Measurements from ENCODE around the gene ZDHHC18.

ZDHHC18 gene

GRCh38 chr1:26826261-26827105 lies at the start of gene ZDHHC18:
TSS of gene ZDHHC18 (plus strand) at chr1:26826688. CDS start at chr1:26826805, 117 bp downstream.
- DNase-seq (ENCODE audit: low read depth) = peak; percentile 87
- Histone ChIP-seq H3K36me3 (ENCODE audit: control insufficient read depth, insufficient read depth, low read length, severe bottlenecking) (no peaks in the 10 kb centered on the region), H3K27me3 (replicated peaks; ENCODE audit: control insufficient read depth, insufficient read depth, low read length) (no peaks in the 10 kb centered on the region)

GRCh38 chr1:26779098-26779668 lies 47.3 kb upstream of the ZDHHC18 start:
- DNase-seq (ENCODE audit: low read depth) = no peak
- H3K36me3 ChIP-seq (ENCODE audit: control insufficient read depth, insufficient read depth, low read length, severe bottlenecking) = peaks cover 81% of the 10 kb centered on the region
- H3K9me3 ChIP-seq (ENCODE audit: control insufficient read depth, low read length) = no peaks in the 10 kb centered on the region
- peaks cover 24% of the 10 kb centered on the region for H3K4me1 ChIP-seq (ENCODE audit: control insufficient read depth, insufficient read depth, low read length)
- no peak overlapping the region for H3K4me3 ChIP-seq (ENCODE audit: low read length)
- H3K27me3 ChIP-seq (replicated peaks; ENCODE audit: control insufficient read depth, insufficient read depth, low read length) = no peaks in the 10 kb centered on the region
- H3K9ac ChIP-seq (ENCODE audit: low read length) = no peak overlapping the region

More at GRCh38 chr1:26826261-26827105, at the start of gene ZDHHC18:
- H3K4me3 ChIP-seq (ENCODE audit: low read length) = peak within 1 kb of the TSS; percentile 83
- no peaks in the 10 kb centered on the region for H3K9me3 ChIP-seq (ENCODE audit: control insufficient read depth, low read length)
- H3K4me1 ChIP-seq (ENCODE audit: control insufficient read depth, insufficient read depth, low read length) = peaks cover 26% of the 10 kb centered on the region
- peak within 1 kb of the TSS; percentile 87 for H3K9ac ChIP-seq (ENCODE audit: low read length)

- peaks cover 36% of the 10 kb centered on the region for H3K4me1 ChIP-seq (ENCODE audit: control insufficient read depth, insufficient read depth, low read length)
- no peak overlapping the region for H3K9ac ChIP-seq (ENCODE audit: low read length)
- no peak overlapping the region for H3K4me3 ChIP-seq (ENCODE audit: low read length)
- peaks cover 69% of the 10 kb centered on the region for H3K36me3 ChIP-seq (ENCODE audit: control insufficient read depth, insufficient read depth, low read length, severe bottlenecking)
- no peak for DNase-seq (ENCODE audit: low read depth)
- H3K9me3 ChIP-seq (ENCODE audit: control insufficient read depth, low read length) = no peaks in the 10 kb centered on the region
- no peaks in the 10 kb centered on the region for H3K27me3 ChIP-seq (replicated peaks; ENCODE audit: control insufficient read depth, insufficient read depth, low read length)
Measured at GRCh38 chr1:26780344-26780957, 46.0 kb upstream of the ZDHHC18 start.

GRCh38 chr1:26781206-26781825 lies 45.2 kb upstream of the ZDHHC18 start:
- no peak for DNase-seq (ENCODE audit: low read depth)
- Histone ChIP-seq H3K9ac (ENCODE audit: low read length) (no peak overlapping the region), H3K27me3 (replicated peaks; ENCODE audit: control insufficient read depth, insufficient read depth, low read length) (no peaks in the 10 kb centered on the region), H3K4me3 (ENCODE audit: low read length) (no peak overlapping the region), H3K4me1 (ENCODE audit: control insufficient read depth, insufficient read depth, low read length) (peaks cover 45% of the 10 kb centered on the region), H3K36me3 (ENCODE audit: control insufficient read depth, insufficient read depth, low read length, severe bottlenecking) (peaks cover 61% of the 10 kb centered on the region), H3K9me3 (ENCODE audit: control insufficient read depth, low read length) (no peaks in the 10 kb centered on the region)

GRCh38 chr1:26782521-26783212 lies 43.8 kb upstream of the ZDHHC18 start:
- no peaks in the 10 kb centered on the region for H3K27me3 ChIP-seq (replicated peaks; ENCODE audit: control insufficient read depth, insufficient read depth, low read length)
- no peak overlapping the region for H3K9ac ChIP-seq (ENCODE audit: low read length)
- no peak for DNase-seq (ENCODE audit: low read depth)
- H3K4me3 ChIP-seq (ENCODE audit: low read length) = no peak overlapping the region
- peaks cover 57% of the 10 kb centered on the region for H3K4me1 ChIP-seq (ENCODE audit: control insufficient read depth, insufficient read depth, low read length)
- H3K9me3 ChIP-seq (ENCODE audit: control insufficient read depth, low read length) = no peaks in the 10 kb centered on the region
- peaks cover 48% of the 10 kb centered on the region for H3K36me3 ChIP-seq (ENCODE audit: control insufficient read depth, insufficient read depth, low read length, severe bottlenecking)

GRCh38 chr1:26783646-26784022 lies 42.9 kb upstream of the ZDHHC18 start:
- no peak for DNase-seq (ENCODE audit: low read depth)
- Histone ChIP-seq H3K9me3 (ENCODE audit: control insufficient read depth, low read length) (no peaks in the 10 kb centered on the region), H3K4me3 (ENCODE audit: low read length) (no peak overlapping the region), H3K4me1 (ENCODE audit: control insufficient read depth, insufficient read depth, low read length) (peaks cover 62% of the 10 kb centered on the region), H3K27me3 (replicated peaks; ENCODE audit: control insufficient read depth, insufficient read depth, low read length) (no peaks in the 10 kb centered on the region), H3K36me3 (ENCODE audit: control insufficient read depth, insufficient read depth, low read length, severe bottlenecking) (peaks cover 39% of the 10 kb centered on the region), H3K9ac (ENCODE audit: low read length) (peak overlapping the region; percentile 35)

GRCh38 chr1:26784023-26784871 lies 42.2 kb upstream of the ZDHHC18 start:
- peak; percentile 27 for DNase-seq (ENCODE audit: low read depth)
- peak overlapping the region; percentile 35 for H3K9ac ChIP-seq (ENCODE audit: low read length)
- H3K9me3 ChIP-seq (ENCODE audit: control insufficient read depth, low read length) = no peaks in the 10 kb centered on the region
- no peaks in the 10 kb centered on the region for H3K27me3 ChIP-seq (replicated peaks; ENCODE audit: control insufficient read depth, insufficient read depth, low read length)
- H3K4me1 ChIP-seq (ENCODE audit: control insufficient read depth, insufficient read depth, low read length) = peaks cover 67% of the 10 kb centered on the region
- peaks cover 33% of the 10 kb centered on the region for H3K36me3 ChIP-seq (ENCODE audit: control insufficient read depth, insufficient read depth, low read length, severe bottlenecking)
- no peak overlapping the region for H3K4me3 ChIP-seq (ENCODE audit: low read length)

GRCh38 chr1:26784886-26785285 lies 41.6 kb upstream of the ZDHHC18 start:
- Histone ChIP-seq H3K9ac (ENCODE audit: low read length) (peak overlapping the region; percentile 18), H3K27me3 (replicated peaks; ENCODE audit: control insufficient read depth, insufficient read depth, low read length) (no peaks in the 10 kb centered on the region), H3K36me3 (ENCODE audit: control insufficient read depth, insufficient read depth, low read length, severe bottlenecking) (peaks cover 26% of the 10 kb centered on the region), H3K4me1 (ENCODE audit: control insufficient read depth, insufficient read depth, low read length) (peaks cover 71% of the 10 kb centered on the region), H3K9me3 (ENCODE audit: control insufficient read depth, low read length) (no peaks in the 10 kb centered on the region), H3K4me3 (ENCODE audit: low read length) (no peak overlapping the region)
- no peak for DNase-seq (ENCODE audit: low read depth)

- DNase-seq (ENCODE audit: low read depth) = peak; percentile 56
Measured at GRCh38 chr1:26785611-26786436, 40.7 kb upstream of the ZDHHC18 start.

More at GRCh38 chr1:26785611-26786436, 40.7 kb upstream of the ZDHHC18 start:
- peak overlapping the region; percentile 99 for H3K9ac ChIP-seq (ENCODE audit: low read length)
- H3K27me3 ChIP-seq (replicated peaks; ENCODE audit: control insufficient read depth, insufficient read depth, low read length) = no peaks in the 10 kb centered on the region
- peaks cover 17% of the 10 kb centered on the region for H3K36me3 ChIP-seq (ENCODE audit: control insufficient read depth, insufficient read depth, low read length, severe bottlenecking)
- H3K9me3 ChIP-seq (ENCODE audit: control insufficient read depth, low read length) = no peaks in the 10 kb centered on the region
- H3K4me1 ChIP-seq (ENCODE audit: control insufficient read depth, insufficient read depth, low read length) = peaks cover 81% of the 10 kb centered on the region
- H3K4me3 ChIP-seq (ENCODE audit: low read length) = peak overlapping the region; percentile 90
